ENCODE results near the gene RTCA. TPM values are rescaled to one million over a fixed set of nuclear protein-coding genes. Genes with fewer than 3 reads are reported as not detected.

Gene RTCA
- total RNA-seq, 1 donor from 2014 or later: 35.1 TPM

GRCh38 chr1:100300691-100301090 is 34.7 kb downstream of the RTCA start:
- Mint-ChIP-seq H3K9me3 (no peaks in the 10 kb centered on the region), H3K4me3 (no peak overlapping the region), H3K36me3 (peaks cover 4% of the 10 kb centered on the region), H3K27ac (no peak overlapping the region), H3K27me3 (no peaks in the 10 kb centered on the region), H3K4me1 (ENCODE audit: unreplicated experiment) (no peaks in the 10 kb centered on the region)
- DNase-seq (ENCODE audit: extremely low spot score, unreplicated experiment): no peak
- TF ChIP-seq CTCF (conservative IDR thresholded peaks at IDR 0.05): no peak

GRCh38 chr1:100302739-100303138 is 36.7 kb downstream of the RTCA start:
- Mint-ChIP-seq H3K27ac (no peak overlapping the region), H3K27me3 (no peaks in the 10 kb centered on the region), H3K36me3 (no peaks in the 10 kb centered on the region), H3K4me1 (ENCODE audit: unreplicated experiment) (no peaks in the 10 kb centered on the region), H3K9me3 (no peaks in the 10 kb centered on the region), H3K4me3 (no peak overlapping the region)
- TF ChIP-seq CTCF (conservative IDR thresholded peaks at IDR 0.05): no peak
- no peak for DNase-seq (ENCODE audit: extremely low spot score, unreplicated experiment)

GRCh38 chr1:100304227-100304626 is 38.2 kb downstream of the RTCA start:
- Mint-ChIP-seq H3K4me1 (ENCODE audit: unreplicated experiment) (no peaks in the 10 kb centered on the region), H3K4me3 (no peak overlapping the region), H3K36me3 (no peaks in the 10 kb centered on the region), H3K27ac (no peak overlapping the region), H3K27me3 (no peaks in the 10 kb centered on the region), H3K9me3 (no peaks in the 10 kb centered on the region)
- no peak for TF ChIP-seq CTCF (conservative IDR thresholded peaks at IDR 0.05)
- no peak for DNase-seq (ENCODE audit: extremely low spot score, unreplicated experiment)

- no peaks in the 10 kb centered on the region for H3K9me3 Mint-ChIP-seq
- no peak overlapping the region for H3K27ac Mint-ChIP-seq
- no peaks in the 10 kb centered on the region for H3K27me3 Mint-ChIP-seq
- DNase-seq (ENCODE audit: extremely low spot score, unreplicated experiment): no peak
- H3K36me3 Mint-ChIP-seq: no peaks in the 10 kb centered on the region
- H3K4me1 Mint-ChIP-seq (ENCODE audit: unreplicated experiment): no peaks in the 10 kb centered on the region
- no peak for TF ChIP-seq CTCF (conservative IDR thresholded peaks at IDR 0.05)
- no peak overlapping the region for H3K4me3 Mint-ChIP-seq
These were observed 38.9 kb downstream of the RTCA start for GRCh38 chr1:100304921-100305320.

GRCh38 chr1:100305954-100306353 is 39.9 kb downstream of the RTCA start:
- no peaks in the 10 kb centered on the region for H3K27me3 Mint-ChIP-seq
- no peaks in the 10 kb centered on the region for H3K36me3 Mint-ChIP-seq
- no peak for DNase-seq (ENCODE audit: extremely low spot score, unreplicated experiment)
- no peak overlapping the region for H3K4me3 Mint-ChIP-seq
- no peak for TF ChIP-seq CTCF (conservative IDR thresholded peaks at IDR 0.05)
- no peaks in the 10 kb centered on the region for H3K4me1 Mint-ChIP-seq (ENCODE audit: unreplicated experiment)
- H3K9me3 Mint-ChIP-seq: no peaks in the 10 kb centered on the region
- H3K27ac Mint-ChIP-seq: no peak overlapping the region

GRCh38 chr1:100306735-100307313 is 40.8 kb downstream of the RTCA start:
- no peak for TF ChIP-seq CTCF (conservative IDR thresholded peaks at IDR 0.05)
- H3K9me3 Mint-ChIP-seq: no peaks in the 10 kb centered on the region
- no peak overlapping the region for H3K27ac Mint-ChIP-seq
- H3K27me3 Mint-ChIP-seq: no peaks in the 10 kb centered on the region
- H3K36me3 Mint-ChIP-seq: no peaks in the 10 kb centered on the region
- no peak overlapping the region for H3K4me3 Mint-ChIP-seq
- DNase-seq (ENCODE audit: extremely low spot score, unreplicated experiment): no peak
- no peaks in the 10 kb centered on the region for H3K4me1 Mint-ChIP-seq (ENCODE audit: unreplicated experiment)

All from type B pancreatic cell (in vitro differentiated cells).